8988T (cell line): Measurements from ENCODE around the gene LRP8.

Source experiments
- DNase-seq: peaks from one replicate; pipeline ENCODE4 v3.0.0; 2011

Gene LRP8

DNA sequence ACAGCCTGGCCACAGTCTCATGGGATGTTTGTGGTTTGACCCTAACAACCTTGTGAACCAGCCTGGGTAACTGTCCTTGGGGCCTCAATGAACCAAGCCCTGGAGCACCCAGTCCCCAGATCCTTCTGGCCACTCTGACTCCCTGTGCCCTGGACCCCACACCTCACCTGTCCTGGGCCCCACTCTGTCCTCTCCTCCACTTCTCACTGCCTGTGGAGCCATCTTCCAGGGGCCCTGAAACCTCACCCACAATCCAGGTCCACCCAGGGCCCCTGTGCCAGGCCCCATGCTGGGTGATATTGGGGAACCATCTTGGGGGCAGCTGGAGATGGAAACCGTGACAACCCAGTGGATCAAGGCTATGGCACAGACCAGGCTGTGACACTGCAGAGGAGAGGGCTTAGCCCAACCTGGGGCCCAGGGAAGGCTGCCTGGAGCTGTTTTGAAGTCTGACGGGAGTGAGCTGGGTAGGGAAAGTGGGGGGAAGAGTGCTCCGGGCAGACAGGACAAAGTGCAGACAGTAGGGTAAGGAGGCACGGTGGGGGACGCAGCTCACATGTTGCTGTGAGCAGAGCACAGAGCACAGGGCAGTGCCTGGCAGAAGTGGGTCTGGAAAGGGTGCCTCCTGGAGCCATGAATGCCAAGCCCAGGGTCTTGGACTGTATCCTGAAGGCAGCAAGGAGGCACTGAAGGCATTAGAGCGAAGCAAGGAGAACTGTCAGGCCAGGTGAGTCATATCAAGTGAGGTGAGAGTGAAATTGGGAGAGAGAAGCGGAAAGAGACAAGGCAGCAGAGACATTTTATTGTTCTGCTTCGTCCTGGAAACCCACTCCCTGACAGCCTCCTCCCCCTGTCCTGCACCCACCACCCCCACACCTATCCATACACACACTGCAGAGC lies 12.1 kb upstream of the LRP8 start:
- no peak for DNase-seq

DNA sequence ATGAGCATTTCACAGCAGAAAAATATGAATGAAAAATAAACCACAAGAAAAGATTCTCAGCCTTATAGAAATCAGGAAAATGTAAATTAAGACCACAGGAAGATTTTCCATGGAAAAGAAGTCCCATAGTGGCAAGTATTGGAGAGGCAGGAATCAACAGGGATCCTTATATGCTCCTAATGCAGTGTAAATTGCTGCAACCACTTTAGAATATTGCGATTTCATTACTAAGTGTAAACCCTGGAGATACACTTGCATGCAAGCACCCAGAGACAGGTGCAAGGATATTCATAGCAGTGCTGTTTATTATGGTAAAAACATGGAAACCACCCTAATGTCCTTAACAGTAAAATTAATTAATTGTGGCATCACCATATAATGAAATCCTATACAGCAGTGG lies 10.6 kb upstream of the LRP8 start:
- no peak for DNase-seq

DNA sequence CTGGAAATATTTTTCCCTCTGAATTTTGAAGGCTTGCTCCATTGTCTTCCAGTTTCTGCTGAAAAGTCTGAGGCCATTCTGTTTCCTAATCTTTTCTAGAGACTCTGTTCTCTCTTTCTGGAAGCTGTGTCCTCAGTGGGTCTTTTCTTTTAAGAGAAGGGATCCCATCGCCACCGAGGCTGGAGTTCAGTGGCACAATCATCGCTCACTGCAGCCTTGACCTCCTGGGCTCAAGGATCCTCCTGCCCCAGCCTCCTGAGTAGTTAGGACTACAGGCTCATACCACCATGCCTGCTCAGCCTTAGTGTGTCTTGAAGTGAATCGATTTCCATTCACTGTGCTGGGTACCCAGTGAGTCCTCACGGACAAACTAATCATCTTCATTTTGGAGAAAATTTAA lies 9.6 kb upstream of the LRP8 start:
- no peak for DNase-seq

DNA sequence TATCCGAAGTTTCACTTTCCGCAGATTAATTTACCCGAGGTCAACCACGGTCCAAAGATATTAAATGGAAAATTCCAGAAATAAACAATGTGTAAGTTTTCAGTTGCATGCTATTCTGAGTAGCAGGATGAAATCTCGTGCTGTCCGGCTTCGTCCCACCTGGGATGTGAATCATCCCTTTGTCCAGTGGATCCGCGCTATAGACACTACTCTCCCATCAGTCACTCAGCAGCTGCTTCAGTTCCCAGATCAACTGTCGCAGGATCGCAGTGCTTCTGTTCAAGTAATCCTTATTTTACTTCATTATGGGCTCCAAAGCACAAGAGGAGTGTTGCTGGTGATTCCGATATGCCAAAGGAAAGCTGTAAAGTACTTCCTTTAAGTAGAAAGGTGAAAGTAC lies 8.3 kb upstream of the LRP8 start:
- no peak for DNase-seq

DNA sequence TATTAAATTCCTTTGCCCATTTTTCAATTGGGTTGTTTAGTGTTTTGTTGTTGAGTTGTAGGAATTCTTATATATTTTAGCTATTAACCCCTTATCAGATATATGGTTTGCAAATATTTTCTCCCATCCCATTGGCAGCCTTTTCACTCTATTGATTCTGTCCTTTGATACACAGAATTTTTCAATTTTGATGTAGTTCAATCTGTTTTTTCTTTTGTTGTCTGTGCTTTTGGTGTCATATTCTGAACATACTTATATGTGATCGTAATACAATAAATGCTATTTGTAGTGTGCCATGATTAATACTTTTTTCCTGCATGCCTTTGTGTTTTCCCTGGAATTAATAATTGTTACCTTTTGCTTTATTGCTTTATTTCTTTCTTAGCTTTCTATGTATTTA lies 7.8 kb upstream of the LRP8 start:
- no peak for DNase-seq

DNA sequence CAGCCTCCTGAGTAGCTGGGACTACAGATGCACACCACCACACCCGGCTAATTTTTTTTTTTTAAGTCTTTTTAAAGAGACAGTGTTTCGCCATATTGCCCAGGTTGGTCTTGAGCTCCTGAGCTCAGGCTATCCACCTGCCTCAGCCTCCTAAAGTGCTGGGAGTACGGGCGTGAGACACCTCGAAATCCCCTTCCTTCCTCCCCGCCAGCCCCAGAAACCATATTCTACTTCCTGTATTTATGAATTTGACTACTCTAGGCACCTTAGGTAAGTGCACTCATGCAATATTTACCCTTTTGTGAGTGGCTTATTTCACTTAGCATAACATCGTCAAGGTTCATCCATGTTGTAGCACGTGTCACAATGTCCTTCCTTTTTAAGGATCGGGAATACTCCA lies 6.9 kb upstream of the LRP8 start:
- no peak for DNase-seq

DNA sequence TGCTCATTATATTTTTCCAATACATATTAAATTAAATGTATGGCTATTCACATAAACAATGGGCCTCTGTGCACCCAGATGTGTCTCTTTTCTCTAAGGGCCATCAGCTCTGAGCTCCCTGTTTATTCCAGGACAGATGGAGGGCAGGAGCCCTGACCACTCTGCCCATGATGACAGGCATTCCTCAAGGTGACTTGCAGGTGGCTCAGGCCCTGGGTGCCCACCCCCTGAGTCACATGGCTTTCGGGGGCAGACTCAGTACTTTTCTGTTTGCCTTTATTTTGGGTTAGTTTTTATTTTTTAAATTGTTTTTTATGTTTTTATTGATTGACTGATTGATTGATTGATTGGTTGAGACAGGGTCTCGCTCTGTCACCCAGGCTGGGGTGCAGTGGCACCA lies 6.4 kb upstream of the LRP8 start:
- DNase-seq, result no peak

DNA sequence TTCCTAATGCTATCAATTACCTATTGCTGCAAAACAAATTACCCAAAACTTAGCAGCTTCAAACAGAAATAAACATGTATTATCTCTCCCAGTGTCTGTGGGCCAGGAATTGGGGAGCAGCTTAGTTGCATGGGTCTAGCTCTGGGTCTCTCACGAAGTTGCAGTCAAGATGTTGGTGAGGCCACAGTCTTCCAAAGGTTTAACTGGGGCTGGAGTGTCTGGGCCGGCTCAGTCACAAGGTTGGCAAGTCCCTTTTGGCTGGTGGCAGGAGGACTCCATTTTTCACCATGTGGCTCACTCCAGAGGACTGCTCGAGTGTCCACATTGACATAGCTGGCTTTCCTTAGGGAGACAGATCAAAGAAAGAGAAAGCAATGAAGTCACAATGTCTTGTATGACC lies 5.0 kb upstream of the LRP8 start:
- no peak for DNase-seq

DNA sequence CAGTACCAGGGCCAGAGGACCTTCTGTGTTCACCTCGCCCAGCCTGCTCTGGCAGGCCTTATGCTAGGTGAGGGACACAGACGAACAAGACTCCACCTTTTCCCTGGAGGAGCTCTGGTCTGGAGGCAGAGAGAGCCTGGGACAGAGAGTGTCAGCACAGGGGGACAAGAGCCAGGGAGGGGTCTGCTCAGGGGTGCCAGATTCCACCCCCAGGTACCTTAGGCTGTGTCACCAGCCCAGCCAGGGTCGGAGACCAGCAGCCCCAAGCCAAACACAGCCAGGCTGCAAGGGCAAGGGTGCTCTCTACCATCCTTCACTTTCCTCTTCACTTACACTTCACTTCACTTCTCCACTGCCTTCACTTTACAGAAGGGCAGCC lies 4.3 kb upstream of the LRP8 start:
- no peak for DNase-seq

DNA sequence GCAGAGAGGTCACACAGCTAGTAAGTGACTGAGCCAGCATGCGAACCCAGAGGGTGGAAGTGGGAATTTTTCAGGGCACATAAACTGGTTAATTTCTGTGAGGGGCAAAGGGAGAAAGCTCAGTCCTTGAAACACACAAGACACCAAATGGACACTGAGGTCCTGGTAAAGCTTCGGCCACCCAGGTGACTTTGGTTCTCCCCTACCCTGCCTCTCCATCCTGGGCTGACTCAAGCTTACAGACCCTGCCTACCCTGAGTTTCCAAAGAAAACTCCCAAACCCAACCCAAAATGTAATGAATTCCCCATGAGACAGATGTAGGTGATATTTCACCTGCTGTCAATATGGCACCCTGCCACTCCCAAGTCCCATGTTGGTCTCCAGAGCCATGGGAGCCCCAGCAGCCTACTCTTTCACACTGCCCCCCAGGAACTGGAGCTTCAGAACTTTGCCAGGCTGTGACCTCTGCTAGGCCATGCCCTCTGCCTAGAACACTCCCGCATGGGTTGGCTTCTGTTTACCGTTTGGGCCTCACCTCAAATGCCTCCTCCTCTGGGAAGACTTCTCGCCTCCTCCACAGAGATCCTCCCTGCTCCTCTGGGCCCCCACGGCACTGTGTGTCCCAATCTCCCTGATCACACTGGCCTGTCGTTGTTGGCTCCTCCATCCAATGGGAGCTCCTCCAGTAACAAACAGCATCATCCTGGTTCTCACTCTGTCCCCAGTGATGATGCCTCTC lies 3.7 kb upstream of the LRP8 start:
- no peak for DNase-seq

DNA sequence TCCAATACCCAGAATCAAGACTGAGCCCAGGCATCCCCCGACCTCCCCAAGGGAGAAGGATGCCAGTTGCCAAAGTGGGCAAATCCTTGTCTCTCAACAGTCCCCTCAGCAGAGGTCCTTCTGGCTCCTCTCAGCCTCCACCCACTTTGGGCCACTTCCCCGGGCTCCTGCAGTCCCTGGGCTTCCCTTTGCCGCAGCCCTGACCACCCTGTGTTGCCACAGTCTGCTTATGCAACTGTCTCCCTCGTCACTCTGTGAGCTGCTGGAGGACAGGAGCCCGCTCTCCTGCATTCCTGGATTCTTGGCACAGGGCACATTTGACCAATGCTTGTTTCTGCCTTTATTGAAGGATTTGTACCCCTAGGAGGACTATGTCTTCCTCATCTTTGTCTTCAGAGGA lies 2.9 kb upstream of the LRP8 start:
- DNase-seq, result no peak

DNA sequence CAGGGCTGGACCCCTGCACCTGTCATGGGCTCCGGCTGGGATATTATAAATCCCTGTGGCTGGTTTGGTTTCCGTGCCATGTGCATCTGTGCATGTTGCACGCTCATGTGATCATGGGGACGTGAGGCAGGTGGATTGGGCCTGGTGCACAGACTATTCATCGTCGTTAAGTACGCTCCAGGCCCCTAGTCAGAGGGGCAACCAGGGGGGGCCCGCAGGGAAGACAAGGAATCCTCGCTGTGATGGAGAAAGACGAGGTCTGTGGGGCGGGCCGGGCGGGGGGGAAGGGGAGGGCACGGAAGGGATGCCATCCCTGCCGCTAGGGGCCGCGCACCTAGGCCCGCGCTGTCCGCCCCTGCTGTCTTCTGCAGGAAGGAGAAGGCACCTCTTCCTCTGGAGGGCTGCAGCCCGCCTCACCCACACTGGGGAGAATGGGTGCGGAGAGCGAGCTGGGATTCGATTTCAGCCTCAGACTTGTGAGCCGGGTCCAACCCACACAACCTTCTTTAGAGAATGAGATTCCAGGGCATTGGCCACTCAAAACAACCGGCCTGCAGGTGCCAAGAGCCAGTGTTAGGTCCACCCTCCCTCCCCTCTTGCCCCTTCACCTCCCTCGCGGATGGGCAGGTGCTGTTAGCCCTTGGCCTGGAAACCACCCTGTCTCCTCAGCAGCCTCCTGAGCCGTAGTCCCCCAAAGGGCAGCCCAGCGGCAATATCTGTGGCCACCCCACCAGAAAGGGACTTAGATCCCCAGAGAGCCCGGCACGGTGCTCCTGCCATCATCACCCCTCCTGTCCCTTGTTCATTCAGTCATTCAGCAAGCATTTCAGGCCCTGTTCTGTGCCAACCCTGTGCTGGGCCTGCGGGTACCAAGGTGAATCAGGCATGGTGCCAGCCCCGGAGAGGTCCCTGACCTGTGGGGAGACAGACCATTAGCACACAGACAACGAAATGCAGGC lies 950 bp upstream of the LRP8 start:
- DNase-seq, result no peak

DNA sequence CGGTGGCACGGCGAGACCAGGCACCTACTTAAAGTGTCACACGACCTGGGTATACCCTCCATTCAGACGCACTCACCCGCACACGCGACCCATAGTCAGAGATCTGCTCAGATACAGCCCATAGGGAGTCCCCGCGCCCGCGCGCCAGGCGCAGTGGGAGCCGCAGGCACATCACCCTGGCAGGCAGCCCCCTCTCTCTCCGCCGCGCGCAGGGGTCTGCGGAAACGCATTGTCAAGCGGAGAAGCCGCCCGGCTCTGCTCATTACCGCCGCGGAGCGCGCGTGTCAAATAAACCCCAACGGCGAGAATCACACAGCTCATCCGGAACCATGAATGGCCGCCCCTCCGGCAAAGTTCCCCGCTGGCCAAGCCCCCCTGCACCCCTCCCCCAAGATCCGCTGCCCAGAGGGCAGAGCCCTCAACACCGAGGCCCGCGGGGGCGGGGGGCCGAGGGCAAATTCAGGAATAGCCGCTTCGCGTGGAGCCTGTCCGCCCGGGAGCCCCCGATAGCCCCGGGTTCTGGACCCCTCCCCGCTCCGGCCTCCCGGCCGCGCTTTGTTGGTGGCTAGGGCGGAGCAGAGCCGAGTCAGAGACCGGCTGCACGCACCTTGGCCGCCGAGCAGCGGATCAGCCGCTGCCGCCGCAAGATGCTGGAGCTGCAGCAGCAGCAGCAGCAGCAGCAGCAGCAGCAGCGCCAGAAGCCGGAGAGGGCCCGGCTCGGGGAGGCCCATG lies 522 bp downstream of the LRP8 start:
- DNase-seq, result no peak

DNA sequence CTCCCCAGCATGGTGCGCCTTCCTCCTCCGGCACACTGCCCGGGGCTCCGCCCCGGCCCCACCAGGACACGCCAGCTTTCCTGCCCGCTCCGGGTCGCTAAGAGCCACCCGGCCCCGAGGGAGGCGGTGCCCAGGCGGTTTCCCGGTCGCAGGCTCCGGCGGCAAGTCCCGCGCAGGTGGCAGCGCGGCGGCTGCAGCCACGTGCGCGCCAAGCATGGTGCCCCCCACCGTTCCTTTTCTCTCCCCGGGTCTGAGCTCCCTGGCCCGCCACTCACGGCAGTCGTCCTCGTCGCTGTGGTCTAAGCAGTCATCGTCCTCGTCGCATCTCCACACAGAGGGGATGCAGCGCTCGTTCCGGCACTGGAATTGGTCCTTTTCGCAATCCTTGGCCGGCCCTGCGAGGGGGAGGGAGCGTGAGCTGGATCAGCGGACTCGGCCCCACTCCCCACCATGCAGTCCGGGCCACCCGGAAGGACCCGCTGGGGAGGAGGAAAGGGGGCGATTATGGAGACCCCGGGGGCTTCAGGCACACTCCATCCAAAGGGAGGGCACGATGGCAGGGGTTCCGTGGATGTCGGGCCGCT lies 1.2 kb downstream of the LRP8 start:
- no peak for DNase-seq

DNA sequence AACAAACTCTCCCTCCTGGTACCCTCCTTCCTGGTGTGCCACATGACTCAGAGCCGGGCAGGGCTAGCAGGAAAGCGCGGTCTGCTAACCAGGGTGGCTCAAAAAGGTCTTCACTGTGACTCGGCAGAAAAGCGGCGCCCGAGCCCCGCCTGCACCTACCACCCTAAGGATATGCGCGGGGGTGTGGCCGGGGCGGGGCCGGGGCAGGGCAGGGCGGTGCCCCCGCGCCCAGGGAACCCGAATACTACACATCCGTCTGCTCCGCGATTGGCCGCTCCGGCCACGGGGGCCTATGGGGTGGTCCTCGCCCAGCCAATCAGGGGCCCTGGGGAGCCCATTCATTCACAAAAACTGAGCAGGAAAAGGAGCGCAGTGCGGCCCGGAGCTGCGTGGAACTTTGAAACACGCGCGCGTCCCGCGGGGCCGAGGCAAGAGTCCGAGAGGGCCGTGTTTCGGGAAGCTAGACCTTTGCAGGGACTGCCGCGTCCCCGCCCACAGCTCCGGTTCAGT lies 1.7 kb downstream of the LRP8 start:
- peak; percentile 89 for DNase-seq

DNA sequence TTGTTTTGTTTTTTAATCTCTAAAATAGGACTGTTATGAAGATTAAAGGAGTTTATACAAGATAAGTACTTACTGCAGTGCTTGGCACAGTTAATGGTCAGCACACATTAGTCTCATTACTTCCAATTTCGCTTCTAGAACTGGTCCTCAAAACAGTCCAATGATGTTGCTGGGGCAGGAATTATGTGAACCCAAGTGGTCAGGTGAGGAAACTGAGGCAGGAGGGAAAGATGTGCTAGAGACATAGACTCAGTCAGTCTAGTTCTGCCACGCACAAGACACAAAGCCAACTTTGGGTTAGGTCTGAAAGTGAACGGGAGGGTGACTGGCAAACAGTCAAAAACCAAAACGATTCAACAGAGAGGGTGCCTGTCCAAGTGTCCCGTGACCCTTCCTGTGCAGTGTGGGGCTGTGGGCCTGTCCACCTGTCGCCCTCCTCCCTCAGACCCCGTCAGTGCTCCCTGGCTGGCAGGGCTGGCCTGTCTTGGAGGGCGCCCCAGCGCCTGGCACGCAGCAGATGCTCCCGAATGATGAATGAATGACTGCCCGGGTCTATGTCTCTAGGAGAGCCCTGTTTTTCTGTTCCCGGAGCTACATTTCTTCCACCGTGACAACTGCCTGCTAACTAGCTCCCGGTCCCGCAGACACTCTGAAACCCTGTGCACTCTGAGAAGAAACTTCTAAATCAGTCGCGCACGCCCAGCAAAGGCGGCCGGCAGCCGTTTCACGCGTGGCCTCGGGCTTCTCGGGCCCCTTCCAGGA lies 2.4 kb downstream of the LRP8 start:
- no peak for DNase-seq

DNA sequence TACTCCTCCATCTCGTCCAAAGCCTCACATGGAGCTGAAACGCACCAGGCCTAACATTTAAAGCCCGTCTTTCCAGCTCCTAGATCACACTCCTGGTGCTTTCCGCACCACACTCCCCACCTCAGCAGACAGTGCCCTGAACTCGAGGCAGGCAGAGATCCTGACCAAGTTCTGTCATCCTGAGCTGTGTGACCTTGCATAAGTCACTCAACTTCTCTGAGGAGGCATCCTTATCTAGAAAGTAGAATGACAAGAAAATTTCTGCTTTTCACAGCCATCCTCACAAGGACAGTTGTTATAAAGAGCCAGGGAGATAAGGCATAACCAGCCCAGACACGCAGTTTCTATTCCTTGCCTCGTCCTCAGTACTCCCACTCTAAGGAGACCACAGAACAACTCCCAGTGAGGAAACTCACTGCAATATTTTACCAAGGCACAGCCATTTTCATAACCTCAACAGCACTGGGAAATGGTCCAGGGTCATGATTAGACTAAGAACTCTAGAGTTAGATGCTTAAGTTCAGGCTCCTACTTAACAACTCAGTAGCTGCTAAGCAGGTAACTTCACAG lies 3.1 kb downstream of the LRP8 start:
- no peak for DNase-seq

DNA sequence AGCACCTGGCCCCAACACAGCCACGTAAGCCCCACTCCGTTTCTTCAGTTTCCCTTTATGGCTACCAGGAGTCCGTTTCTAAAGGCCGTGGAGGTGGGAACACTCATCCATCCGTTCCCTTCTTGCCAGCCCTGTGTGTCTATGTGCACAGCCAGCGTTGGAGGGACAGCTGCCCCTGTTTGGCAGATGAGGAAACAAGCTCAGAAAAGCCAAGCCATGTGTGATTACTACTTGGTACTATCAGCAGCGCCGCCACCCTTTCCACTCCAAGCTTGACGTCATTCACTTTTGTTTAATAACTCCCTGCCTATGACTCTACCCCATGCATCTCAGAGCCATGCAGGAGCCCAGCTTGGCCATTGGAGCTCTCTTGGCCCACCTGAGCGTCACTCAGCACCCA lies 3.5 kb downstream of the LRP8 start:
- no peak for DNase-seq

DNA sequence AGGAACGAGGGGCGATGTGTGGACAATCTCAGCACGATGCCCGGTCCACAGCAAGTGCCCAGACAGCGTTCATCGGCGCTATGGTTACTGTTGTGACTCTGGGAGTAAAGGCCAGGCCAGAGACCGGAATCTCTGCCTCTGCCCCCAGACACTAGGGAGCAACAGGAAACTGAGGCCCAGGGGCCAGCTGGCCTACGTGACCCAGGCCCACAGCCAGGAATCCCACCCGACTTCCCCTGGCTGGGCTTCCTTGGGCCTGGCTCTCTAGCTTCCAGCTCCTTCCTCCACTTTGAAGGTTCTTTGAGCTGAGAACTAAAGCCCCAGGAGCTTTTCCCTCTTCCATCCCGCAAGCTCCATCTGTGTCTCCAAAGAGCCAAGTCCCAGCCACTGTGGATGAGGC lies 4.6 kb downstream of the LRP8 start:
- no peak for DNase-seq

DNA sequence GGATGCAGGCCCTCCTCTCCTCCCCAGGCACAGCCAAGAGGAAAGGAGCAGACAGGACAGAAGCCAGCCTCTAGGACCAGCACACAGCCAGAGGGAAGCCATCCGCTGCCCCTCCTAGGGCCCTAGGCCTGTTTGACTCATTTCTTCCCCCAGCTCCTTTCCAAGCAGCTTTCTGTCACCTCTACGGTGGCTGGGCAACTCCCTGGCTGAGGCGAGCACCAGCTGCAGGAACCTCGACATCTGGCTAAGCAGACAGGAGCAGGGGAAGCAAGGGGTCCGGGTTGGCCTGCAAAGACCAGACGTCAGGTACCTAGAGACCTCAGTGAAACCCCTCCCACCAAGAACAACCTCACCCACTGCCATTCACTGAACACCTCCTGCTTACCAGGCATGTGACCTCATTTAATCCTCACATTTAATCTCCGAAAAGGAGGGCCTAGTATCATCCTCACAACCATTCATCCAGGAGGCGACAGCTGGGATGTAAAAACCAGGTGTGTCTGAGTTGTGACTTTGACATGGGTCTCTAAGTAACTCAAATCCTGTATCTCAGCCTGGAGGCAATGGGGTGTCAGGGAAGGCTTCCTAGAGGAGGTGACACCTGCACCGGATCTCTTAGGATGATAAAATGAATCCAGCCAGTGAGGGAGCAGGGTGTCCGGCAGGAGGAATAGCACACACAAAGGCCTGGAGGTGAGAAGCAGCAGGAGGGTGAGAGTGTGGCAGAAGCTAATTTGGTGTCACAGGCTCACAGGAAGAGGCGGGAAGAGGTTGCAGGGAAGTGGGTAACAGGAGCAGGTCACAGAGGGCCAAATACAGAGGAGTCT lies 5.9 kb downstream of the LRP8 start:
- DNase-seq, result peak; percentile 8
